Astrocyte (in vitro differentiated cells and primary cell): Measurements from ENCODE around the gene APLNR.

Experiments used
- EZH2 ChIP-seq: IDR thresholded peaks from 2 replicates; pipeline ENCODE4 v1.6.1; 2012; ENCODE audit warnings: mild to moderate bottlenecking, low read length, inconsistent platforms; ENCODE audit not compliant: insufficient read depth
- TF ChIP-seq, protein P1 (sequence below): IDR thresholded peaks from 2 replicates; pipeline ENCODE4 v1.5.1; 2011; ENCODE audit warnings: low read depth, mild to moderate bottlenecking, inconsistent platforms, low read length, moderate library complexity; ENCODE audit not compliant: insufficient read depth

DNA sequence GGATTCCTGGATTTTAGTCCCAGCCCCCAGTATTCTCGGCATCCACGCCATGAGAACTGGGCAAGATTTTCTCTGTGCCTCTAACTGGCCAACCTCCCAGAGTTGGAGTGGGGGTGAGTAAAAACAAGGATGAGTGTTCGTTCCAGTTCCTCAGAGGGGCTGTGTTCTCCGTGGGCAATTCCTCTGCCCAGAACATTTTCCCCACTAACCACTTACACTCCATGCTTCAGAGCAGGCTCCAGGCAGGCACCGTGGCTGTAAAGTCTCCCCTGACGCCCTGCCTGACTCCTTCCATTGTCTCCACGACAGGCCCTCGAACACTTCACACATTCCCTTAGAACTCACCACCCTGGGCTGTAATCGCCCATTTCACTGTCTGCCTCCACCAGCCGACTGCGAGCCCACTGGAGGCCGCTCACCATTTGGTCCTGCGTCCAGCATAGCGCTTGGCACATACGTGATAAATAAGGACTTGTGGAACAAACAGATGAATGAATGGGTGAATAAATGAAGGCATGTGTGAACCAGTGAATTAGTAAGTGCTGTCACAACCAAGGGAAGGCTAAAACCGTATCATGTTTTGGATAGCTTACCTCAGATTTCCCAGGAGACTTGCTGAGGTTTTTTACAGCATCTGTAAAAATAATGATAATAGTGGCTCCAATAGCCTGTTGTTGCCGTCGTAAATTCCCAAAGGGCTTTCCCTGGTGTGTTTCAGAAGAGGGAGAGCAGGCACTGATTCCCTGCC lies 6.1 kb downstream of the APLNR start:
- TF ChIP-seq, protein P1, sequence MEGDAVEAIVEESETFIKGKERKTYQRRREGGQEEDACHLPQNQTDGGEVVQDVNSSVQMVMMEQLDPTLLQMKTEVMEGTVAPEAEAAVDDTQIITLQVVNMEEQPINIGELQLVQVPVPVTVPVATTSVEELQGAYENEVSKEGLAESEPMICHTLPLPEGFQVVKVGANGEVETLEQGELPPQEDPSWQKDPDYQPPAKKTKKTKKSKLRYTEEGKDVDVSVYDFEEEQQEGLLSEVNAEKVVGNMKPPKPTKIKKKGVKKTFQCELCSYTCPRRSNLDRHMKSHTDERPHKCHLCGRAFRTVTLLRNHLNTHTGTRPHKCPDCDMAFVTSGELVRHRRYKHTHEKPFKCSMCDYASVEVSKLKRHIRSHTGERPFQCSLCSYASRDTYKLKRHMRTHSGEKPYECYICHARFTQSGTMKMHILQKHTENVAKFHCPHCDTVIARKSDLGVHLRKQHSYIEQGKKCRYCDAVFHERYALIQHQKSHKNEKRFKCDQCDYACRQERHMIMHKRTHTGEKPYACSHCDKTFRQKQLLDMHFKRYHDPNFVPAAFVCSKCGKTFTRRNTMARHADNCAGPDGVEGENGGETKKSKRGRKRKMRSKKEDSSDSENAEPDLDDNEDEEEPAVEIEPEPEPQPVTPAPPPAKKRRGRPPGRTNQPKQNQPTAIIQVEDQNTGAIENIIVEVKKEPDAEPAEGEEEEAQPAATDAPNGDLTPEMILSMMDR = no peak
- no peak for TF ChIP-seq EZH2
